ENCODE measurements around the gene IPO4.

IPO4 gene

DNA sequence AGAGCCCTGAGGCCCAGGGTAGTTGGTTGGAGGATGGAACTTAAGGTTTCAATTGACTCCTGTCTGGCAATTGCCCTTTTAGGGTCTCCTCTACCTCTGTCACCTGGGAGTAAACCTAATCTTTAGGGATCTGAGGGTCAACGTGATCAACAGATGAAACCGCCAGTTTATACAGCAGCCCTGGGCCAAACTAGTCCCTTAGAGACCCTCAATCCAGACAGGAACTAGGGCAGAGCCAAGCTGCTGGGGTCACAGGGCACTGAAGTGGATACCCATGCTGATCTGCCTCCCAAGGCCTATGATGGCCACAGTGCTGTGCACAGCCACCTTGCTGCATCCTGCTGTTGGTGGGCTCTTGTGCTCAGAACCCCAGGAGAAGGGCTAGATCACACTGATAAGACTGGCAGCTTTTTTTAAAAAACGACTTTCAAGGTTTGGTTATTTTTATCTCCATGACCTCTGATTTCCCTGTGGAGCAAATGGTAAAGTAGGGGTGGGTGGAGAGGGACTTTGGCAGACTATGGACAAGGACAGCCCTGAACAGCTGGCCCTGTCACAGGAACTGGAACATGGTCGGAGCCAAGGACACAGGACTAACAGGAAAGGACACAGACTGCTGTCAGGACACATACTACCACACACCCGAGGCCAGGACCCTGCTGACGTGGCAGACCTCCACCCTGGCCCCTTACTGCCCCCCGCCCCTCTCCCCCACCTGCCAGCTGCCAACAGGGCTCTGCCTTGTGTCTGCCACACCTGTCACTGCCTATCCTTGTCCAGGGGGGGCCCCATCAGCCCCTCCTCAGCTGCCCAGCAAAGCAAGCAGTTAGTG is 57.7 kb downstream of the IPO4 start:
- no peak for DNase-seq

DNA sequence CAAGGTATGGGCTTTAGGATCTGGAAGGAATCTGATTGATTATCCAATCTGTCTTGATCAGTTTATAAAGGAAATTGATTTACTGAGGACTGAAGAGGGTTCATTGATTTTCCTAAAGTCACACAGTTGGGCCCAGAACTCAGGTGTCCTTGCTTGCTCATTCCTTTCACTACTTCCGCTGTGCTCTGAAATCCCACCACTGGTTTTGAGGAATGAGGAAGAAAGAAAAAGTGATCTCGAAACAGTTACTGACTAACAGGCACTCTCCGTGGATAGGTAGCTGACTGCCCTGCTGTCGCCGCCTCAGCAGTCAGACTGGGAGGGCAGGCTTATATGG is 58.3 kb downstream of the IPO4 start, which contains the start of gene FITM1:
TSS of gene FITM1 (plus strand) at position 280 of the 337 bp plus-strand sequence. CDS start 905 bp downstream, outside the sequence.
- no peak for DNase-seq
